Measurements from ENCODE around the gene HELB. TPM values are rescaled to one million over a fixed set of nuclear protein-coding genes. Genes with fewer than 3 reads are reported as not detected.

The HELB gene
- total and polyA plus RNA-seq, 4 donors: 0.18 to 8.0 (median 2.9) TPM

DNA sequence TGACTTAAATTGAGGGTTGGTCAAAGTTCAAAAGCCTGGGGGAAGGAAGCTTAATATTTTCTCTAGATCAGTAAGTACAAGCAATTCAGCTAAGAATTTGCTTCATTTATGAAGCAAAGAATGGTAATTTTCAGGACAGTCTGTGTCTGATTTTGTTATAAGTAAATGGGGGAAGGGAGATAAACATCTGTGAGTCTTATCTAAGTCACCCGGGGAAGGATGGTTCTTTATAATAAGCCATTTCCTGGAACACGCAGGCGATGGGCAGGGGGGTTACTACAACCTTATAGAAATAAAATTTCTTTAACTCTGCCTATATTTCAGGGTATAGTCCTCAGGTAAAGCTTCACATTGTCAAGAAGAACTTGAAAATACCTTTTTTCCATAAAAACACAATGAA, 42.9 kb downstream of the HELB start:
- H3K36me3 ChIP-seq (ENCODE audit: control insufficient read depth in 4 of 4, insufficient read depth in 3 of 4, low read depth in 1 of 4, low read length in 3 of 4): peaks cover 3 to 12% (median 7%) of the 10 kb centered on the region in 4 donors

More for the DNA sequence above, 42.9 kb downstream of the HELB start:
- no peak overlapping the region for H3K9ac ChIP-seq (ENCODE audit: low read depth in 1 of 2, low read length in 2 of 2)
- H3K4me1 ChIP-seq (ENCODE audit: control insufficient read depth in 4 of 4, insufficient read depth in 4 of 4, low read length in 3 of 4): no peaks in the 10 kb centered on the region
- WGBS: 88% methylated on average over 3 of the region's 3 CpGs
- no peak overlapping the region for H3K27ac ChIP-seq (ENCODE audit: low read depth in 1 of 2, low read length in 2 of 2)
- H3K9me3 ChIP-seq (ENCODE audit: control insufficient read depth in 4 of 4, low read length in 3 of 4): peaks cover 2 to 9% (median 6%) of the 10 kb centered on the region in 4 donors
- no peak for DNase-seq (ENCODE audit: low spot score)
- H3K4me3 ChIP-seq (ENCODE audit: low read depth in 1 of 3, low read length in 3 of 3): no peak overlapping the region
- TF ChIP-seq HNF4G (IDR thresholded peaks at IDR 0.05) (no peak), TAF1 (conservative IDR thresholded peaks at IDR 0.05) (no peak), FOXA2 (IDR thresholded peaks at IDR 0.05) (no peak), RAD21 (IDR thresholded peaks at IDR 0.05) (no peak), HNF4A (conservative IDR thresholded peaks at IDR 0.05) (no peak), SP1 (IDR thresholded peaks at IDR 0.05) (no peak), RXRA (IDR thresholded peaks at IDR 0.05) (no peak), JUND (IDR thresholded peaks at IDR 0.05) (no peak), FOXA1 (IDR thresholded peaks at IDR 0.05) (no peak), NR2F2 (IDR thresholded peaks at IDR 0.05) (no peak), GABPA (IDR thresholded peaks at IDR 0.05 in 1 of 2, conservative IDR thresholded peaks at IDR 0.05 in 1 of 2) (no peak), EGR1 (IDR thresholded peaks at IDR 0.05; ENCODE audit: low read depth in 2 of 2) (no peak), YY1 (IDR thresholded peaks at IDR 0.05) (no peak)
- TF ChIP-seq, protein P1, sequence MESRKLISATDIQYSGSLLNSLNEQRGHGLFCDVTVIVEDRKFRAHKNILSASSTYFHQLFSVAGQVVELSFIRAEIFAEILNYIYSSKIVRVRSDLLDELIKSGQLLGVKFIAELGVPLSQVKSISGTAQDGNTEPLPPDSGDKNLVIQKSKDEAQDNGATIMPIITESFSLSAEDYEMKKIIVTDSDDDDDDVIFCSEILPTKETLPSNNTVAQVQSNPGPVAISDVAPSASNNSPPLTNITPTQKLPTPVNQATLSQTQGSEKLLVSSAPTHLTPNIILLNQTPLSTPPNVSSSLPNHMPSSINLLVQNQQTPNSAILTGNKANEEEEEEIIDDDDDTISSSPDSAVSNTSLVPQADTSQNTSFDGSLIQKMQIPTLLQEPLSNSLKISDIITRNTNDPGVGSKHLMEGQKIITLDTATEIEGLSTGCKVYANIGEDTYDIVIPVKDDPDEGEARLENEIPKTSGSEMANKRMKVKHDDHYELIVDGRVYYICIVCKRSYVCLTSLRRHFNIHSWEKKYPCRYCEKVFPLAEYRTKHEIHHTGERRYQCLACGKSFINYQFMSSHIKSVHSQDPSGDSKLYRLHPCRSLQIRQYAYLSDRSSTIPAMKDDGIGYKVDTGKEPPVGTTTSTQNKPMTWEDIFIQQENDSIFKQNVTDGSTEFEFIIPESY (IDR thresholded peaks at IDR 0.05): no peak
- TF ChIP-seq, protein P2, sequence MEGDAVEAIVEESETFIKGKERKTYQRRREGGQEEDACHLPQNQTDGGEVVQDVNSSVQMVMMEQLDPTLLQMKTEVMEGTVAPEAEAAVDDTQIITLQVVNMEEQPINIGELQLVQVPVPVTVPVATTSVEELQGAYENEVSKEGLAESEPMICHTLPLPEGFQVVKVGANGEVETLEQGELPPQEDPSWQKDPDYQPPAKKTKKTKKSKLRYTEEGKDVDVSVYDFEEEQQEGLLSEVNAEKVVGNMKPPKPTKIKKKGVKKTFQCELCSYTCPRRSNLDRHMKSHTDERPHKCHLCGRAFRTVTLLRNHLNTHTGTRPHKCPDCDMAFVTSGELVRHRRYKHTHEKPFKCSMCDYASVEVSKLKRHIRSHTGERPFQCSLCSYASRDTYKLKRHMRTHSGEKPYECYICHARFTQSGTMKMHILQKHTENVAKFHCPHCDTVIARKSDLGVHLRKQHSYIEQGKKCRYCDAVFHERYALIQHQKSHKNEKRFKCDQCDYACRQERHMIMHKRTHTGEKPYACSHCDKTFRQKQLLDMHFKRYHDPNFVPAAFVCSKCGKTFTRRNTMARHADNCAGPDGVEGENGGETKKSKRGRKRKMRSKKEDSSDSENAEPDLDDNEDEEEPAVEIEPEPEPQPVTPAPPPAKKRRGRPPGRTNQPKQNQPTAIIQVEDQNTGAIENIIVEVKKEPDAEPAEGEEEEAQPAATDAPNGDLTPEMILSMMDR (IDR thresholded peaks at IDR 0.05; ENCODE audit: low read depth, low read length, missing input control): no peak
- TF ChIP-seq, protein P3, sequence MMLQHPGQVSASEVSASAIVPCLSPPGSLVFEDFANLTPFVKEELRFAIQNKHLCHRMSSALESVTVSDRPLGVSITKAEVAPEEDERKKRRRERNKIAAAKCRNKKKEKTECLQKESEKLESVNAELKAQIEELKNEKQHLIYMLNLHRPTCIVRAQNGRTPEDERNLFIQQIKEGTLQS (IDR thresholded peaks at IDR 0.05): no peak
- TF ChIP-seq, protein P4, sequence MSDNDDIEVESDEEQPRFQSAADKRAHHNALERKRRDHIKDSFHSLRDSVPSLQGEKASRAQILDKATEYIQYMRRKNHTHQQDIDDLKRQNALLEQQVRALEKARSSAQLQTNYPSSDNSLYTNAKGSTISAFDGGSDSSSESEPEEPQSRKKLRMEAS (IDR thresholded peaks at IDR 0.05): no peak
- TF ChIP-seq, protein P5, sequence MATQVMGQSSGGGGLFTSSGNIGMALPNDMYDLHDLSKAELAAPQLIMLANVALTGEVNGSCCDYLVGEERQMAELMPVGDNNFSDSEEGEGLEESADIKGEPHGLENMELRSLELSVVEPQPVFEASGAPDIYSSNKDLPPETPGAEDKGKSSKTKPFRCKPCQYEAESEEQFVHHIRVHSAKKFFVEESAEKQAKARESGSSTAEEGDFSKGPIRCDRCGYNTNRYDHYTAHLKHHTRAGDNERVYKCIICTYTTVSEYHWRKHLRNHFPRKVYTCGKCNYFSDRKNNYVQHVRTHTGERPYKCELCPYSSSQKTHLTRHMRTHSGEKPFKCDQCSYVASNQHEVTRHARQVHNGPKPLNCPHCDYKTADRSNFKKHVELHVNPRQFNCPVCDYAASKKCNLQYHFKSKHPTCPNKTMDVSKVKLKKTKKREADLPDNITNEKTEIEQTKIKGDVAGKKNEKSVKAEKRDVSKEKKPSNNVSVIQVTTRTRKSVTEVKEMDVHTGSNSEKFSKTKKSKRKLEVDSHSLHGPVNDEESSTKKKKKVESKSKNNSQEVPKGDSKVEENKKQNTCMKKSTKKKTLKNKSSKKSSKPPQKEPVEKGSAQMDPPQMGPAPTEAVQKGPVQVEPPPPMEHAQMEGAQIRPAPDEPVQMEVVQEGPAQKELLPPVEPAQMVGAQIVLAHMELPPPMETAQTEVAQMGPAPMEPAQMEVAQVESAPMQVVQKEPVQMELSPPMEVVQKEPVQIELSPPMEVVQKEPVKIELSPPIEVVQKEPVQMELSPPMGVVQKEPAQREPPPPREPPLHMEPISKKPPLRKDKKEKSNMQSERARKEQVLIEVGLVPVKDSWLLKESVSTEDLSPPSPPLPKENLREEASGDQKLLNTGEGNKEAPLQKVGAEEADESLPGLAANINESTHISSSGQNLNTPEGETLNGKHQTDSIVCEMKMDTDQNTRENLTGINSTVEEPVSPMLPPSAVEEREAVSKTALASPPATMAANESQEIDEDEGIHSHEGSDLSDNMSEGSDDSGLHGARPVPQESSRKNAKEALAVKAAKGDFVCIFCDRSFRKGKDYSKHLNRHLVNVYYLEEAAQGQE (IDR thresholded peaks at IDR 0.05): no peak
- no peaks in the 10 kb centered on the region for H3K27me3 ChIP-seq (ENCODE audit: control insufficient read depth in 4 of 4, insufficient read depth in 4 of 4, low read length in 3 of 4)
